HepG2 (cell line): ENCODE measurements around the gene GDF7. TPM values are rescaled to one million over a fixed set of nuclear protein-coding genes. Genes with fewer than 3 reads are reported as not detected.

Source experiments
- CEBPB ChIP-seq: IDR thresholded peaks from 2 replicates; pipeline ENCODE4 v1.6.1; 2011; ENCODE audit warnings: low read depth, low read length, improper control_type of control experiment, borderline replicate concordance
- HHEX ChIP-seq: IDR thresholded peaks from 2 replicates; pipeline ENCODE4 v1.6.1; 2016; ENCODE audit warnings: control low read depth
- NCOA1 ChIP-seq: sonication (generic); formaldehyde crosslinking; IDR thresholded peaks from 2 replicates; pipeline ENCODE4 v1.9.0; 2021; ENCODE audit warnings: missing genetic modification reagents
- RFXAP ChIP-seq: sonication (generic); formaldehyde crosslinking; IDR thresholded peaks from 2 replicates; pipeline ENCODE4 v1.4.0; 2020; ENCODE audit warnings: missing genetic modification reagents, borderline replicate concordance
- ZBTB21 ChIP-seq: sonication (generic); formaldehyde crosslinking; IDR thresholded peaks from 2 replicates; pipeline ENCODE4 v1.4.0; 2020; ENCODE audit warnings: missing genetic modification reagents
- ZNF510 ChIP-seq: sonication (generic); formaldehyde crosslinking; IDR thresholded peaks from 2 replicates; pipeline ENCODE4 v1.4.0; 2020; ENCODE audit warnings: low read depth, mild to moderate bottlenecking, missing genetic modification reagents
- ZNF747 ChIP-seq: sonication (generic); formaldehyde crosslinking; IDR thresholded peaks from 2 replicates; pipeline ENCODE4 v1.8.1; 2023; ENCODE audit warnings: missing genetic modification reagents, mild to moderate bottlenecking, borderline replicate concordance
- polyA plus RNA-seq, 8 experiments: library from polyadenylated mRNA; depleted of rRNA in 3 of 8; stranded (reverse) in 7 of 8; unstranded in 1 of 8; fragments of >200 nt; fragmentation: Illumina TruSeq in 4 of 8; extraction: Trizol in 4 of 8; gene quantifications; 2 replicates each; pipeline versions ENCODE4 v1.2.1 to v1.2.3, GENCODE V29; 2011 to 2016; ENCODE audit warnings: low read depth in 4 of 8, missing spikeins in 1 of 8, mixed read lengths in 1 of 8; ENCODE audit not compliant: insufficient read depth in 1 of 8
- total RNA-seq, 5 experiments: library from RNA; depleted of rRNA; stranded (reverse); fragments of >200 nt; fragmentation: Illumina TruSeq; extraction: Trizol; gene quantifications; 2 replicates each; pipeline ENCODE4 v1.2.3, GENCODE V29; 2016; ENCODE audit warnings: low read depth in 1 of 5
- TF ChIP-seq, protein P1 (sequence below): sonication (generic); IDR thresholded peaks from 2 replicates; pipeline ENCODE4 v1.6.1; 2016; ENCODE audit warnings: low read depth, borderline replicate concordance
- TF ChIP-seq, protein P2 (sequence below): IDR thresholded peaks from 2 replicates; pipeline ENCODE4 v1.6.1; 2018; ENCODE audit warnings: missing genetic modification reagents
- TF ChIP-seq, protein P3 (sequence below): sonication (generic); formaldehyde crosslinking; IDR thresholded peaks from 2 replicates; pipeline ENCODE4 v1.8.1; 2023; ENCODE audit warnings: mild to moderate bottlenecking, missing genetic modification reagents
- TF ChIP-seq, protein P4 (sequence below): sonication (generic); formaldehyde crosslinking; IDR thresholded peaks from 2 replicates; pipeline ENCODE4 v1.4.0; 2020; ENCODE audit warnings: missing genetic modification reagents, borderline replicate concordance
- TF ChIP-seq, protein P5 (sequence below): conservative IDR thresholded peaks from 2 replicates; pipeline ENCODE4 v1.6.1; 2018; ENCODE audit warnings: missing genetic modification reagents
- TF ChIP-seq, protein P6 (sequence below): sonication (generic); formaldehyde crosslinking; IDR thresholded peaks from 2 replicates; pipeline ENCODE4 v1.4.0; 2020; ENCODE audit warnings: missing genetic modification reagents
- TF ChIP-seq, protein P7 (sequence below): sonication (generic); formaldehyde crosslinking; IDR thresholded peaks from 2 replicates; pipeline ENCODE4 v1.4.0; 2020; ENCODE audit warnings: missing genetic modification reagents

The GDF7 gene
- total and polyA plus RNA-seq, 2 of the 13 experiments (the other 11 are each of a cell fraction or from before 2014, with no cell fraction given), result 1.6 to 15.0 TPM

DNA sequence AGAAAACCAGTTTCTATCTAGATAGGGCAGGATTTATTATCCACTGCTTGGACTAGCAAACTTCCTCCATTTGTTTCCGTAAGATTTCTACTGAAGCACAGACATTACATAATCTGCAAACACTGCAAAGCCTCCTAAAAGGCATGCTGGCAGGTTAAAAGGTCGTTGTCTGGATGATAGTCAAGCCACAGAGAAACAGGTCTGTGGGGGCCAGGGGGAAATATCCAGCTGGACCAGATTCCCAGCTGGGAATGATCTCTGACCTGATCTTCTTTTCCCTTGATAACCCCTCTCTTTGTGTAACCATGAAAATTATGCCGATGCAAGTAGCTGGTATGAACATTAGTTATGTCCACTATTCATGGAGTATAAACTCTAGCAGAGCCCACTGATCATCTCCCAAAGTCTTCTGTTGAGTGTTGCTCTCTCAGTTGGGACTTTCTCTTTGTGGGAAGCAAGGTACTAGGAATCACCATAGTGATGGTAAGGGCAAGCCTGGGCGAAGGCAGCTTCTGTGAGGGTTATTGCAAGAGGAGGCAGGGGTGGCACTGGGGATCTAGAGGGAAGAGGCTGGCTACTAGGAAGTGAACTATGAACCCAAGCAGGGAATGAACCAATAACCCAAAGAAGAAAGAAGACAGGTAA, 61.3 kb downstream of the GDF7 start (continued):
- TF ChIP-seq ZNF510 (CRISPR knock-in tag), result peak; percentile 84; the same call in 1 of the 2 replicates
- TF ChIP-seq, protein P1, sequence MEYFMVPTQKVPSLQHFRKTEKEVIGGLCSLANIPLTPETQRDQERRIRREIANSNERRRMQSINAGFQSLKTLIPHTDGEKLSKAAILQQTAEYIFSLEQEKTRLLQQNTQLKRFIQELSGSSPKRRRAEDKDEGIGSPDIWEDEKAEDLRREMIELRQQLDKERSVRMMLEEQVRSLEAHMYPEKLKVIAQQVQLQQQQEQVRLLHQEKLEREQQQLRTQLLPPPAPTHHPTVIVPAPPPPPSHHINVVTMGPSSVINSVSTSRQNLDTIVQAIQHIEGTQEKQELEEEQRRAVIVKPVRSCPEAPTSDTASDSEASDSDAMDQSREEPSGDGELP, result peak; percentile 99
- TF ChIP-seq, protein P2, sequence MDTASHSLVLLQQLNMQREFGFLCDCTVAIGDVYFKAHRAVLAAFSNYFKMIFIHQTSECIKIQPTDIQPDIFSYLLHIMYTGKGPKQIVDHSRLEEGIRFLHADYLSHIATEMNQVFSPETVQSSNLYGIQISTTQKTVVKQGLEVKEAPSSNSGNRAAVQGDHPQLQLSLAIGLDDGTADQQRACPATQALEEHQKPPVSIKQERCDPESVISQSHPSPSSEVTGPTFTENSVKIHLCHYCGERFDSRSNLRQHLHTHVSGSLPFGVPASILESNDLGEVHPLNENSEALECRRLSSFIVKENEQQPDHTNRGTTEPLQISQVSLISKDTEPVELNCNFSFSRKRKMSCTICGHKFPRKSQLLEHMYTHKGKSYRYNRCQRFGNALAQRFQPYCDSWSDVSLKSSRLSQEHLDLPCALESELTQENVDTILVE (CRISPR knock-in tag), result peak; percentile 85
- TF ChIP-seq, protein P3, sequence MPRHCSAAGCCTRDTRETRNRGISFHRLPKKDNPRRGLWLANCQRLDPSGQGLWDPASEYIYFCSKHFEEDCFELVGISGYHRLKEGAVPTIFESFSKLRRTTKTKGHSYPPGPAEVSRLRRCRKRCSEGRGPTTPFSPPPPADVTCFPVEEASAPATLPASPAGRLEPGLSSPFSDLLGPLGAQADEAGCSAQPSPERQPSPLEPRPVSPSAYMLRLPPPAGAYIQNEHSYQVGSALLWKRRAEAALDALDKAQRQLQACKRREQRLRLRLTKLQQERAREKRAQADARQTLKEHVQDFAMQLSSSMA (CRISPR knock-in tag), result peak; percentile 47; the same call in 1 of the 2 replicates
- TF ChIP-seq, protein P4, sequence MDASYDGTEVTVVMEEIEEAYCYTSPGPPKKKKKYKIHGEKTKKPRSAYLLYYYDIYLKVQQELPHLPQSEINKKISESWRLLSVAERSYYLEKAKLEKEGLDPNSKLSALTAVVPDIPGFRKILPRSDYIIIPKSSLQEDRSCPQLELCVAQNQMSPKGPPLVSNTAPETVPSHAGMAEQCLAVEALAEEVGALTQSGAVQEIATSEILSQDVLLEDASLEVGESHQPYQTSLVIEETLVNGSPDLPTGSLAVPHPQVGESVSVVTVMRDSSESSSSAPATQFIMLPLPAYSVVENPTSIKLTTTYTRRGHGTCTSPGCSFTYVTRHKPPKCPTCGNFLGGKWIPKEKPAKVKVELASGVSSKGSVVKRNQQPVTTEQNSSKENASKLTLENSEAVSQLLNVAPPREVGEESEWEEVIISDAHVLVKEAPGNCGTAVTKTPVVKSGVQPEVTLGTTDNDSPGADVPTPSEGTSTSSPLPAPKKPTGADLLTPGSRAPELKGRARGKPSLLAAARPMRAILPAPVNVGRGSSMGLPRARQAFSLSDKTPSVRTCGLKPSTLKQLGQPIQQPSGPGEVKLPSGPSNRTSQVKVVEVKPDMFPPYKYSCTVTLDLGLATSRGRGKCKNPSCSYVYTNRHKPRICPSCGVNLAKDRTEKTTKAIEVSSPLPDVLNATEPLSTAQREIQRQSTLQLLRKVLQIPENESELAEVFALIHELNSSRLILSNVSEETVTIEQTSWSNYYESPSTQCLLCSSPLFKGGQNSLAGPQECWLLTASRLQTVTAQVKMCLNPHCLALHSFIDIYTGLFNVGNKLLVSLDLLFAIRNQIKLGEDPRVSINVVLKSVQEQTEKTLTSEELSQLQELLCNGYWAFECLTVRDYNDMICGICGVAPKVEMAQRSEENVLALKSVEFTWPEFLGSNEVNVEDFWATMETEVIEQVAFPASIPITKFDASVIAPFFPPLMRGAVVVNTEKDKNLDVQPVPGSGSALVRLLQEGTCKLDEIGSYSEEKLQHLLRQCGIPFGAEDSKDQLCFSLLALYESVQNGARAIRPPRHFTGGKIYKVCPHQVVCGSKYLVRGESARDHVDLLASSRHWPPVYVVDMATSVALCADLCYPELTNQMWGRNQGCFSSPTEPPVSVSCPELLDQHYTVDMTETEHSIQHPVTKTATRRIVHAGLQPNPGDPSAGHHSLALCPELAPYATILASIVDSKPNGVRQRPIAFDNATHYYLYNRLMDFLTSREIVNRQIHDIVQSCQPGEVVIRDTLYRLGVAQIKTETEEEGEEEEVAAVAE (CRISPR knock-in tag), result peak; percentile 63; the same call in 1 of the 2 replicates
- TF ChIP-seq, protein P5, sequence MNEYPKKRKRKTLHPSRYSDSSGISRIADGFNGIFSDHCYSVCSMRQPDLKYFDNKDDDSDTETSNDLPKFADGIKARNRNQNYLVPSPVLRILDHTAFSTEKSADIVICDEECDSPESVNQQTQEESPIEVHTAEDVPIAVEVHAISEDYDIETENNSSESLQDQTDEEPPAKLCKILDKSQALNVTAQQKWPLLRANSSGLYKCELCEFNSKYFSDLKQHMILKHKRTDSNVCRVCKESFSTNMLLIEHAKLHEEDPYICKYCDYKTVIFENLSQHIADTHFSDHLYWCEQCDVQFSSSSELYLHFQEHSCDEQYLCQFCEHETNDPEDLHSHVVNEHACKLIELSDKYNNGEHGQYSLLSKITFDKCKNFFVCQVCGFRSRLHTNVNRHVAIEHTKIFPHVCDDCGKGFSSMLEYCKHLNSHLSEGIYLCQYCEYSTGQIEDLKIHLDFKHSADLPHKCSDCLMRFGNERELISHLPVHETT (CRISPR knock-in tag), result peak; percentile 55; the same call in 1 of the 2 replicates
- TF ChIP-seq ZNF747, result peak; percentile 79; the same call in 1 of the 2 replicates
- TF ChIP-seq HHEX (CRISPR knock-in tag), result peak; percentile 64
- peak; percentile 66; the same call in 1 of the 2 replicates for TF ChIP-seq NCOA1 (CRISPR knock-in tag)
- TF ChIP-seq ZBTB21 (CRISPR knock-in tag), result 0 out of 2 replicates have a peak, but pooled peaks have one; percentile 45
- peak; percentile 61; the same call in 1 of the 2 replicates for TF ChIP-seq RFXAP (CRISPR knock-in tag)
- TF ChIP-seq, protein P6, sequence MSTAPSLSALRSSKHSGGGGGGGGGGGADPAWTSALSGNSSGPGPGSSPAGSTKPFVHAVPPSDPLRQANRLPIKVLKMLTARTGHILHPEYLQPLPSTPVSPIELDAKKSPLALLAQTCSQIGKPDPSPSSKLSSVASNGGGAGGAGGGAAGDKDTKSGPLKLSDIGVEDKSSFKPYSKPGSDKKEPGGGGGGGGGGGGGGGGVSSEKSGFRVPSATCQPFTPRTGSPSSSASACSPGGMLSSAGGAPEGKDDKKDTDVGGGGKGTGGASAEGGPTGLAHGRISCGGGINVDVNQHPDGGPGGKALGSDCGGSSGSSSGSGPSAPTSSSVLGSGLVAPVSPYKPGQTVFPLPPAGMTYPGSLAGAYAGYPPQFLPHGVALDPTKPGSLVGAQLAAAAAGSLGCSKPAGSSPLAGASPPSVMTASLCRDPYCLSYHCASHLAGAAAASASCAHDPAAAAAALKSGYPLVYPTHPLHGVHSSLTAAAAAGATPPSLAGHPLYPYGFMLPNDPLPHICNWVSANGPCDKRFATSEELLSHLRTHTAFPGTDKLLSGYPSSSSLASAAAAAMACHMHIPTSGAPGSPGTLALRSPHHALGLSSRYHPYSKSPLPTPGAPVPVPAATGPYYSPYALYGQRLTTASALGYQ (CRISPR knock-in tag), result 0 out of 2 replicates have a peak, but pooled peaks have one; percentile 77
- peak; percentile 50; the same call in 1 of the 2 replicates for TF ChIP-seq CEBPB
- TF ChIP-seq, protein P7, sequence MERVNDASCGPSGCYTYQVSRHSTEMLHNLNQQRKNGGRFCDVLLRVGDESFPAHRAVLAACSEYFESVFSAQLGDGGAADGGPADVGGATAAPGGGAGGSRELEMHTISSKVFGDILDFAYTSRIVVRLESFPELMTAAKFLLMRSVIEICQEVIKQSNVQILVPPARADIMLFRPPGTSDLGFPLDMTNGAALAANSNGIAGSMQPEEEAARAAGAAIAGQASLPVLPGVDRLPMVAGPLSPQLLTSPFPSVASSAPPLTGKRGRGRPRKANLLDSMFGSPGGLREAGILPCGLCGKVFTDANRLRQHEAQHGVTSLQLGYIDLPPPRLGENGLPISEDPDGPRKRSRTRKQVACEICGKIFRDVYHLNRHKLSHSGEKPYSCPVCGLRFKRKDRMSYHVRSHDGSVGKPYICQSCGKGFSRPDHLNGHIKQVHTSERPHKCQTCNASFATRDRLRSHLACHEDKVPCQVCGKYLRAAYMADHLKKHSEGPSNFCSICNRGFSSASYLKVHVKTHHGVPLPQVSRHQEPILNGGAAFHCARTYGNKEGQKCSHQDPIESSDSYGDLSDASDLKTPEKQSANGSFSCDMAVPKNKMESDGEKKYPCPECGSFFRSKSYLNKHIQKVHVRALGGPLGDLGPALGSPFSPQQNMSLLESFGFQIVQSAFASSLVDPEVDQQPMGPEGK, result peak; percentile 98
